Left hindlimb (tissue), 1 donor: ENCODE data around the gene DPF3.
"Not testable (repeated sequence)": the region's sequence is repeated elsewhere in the genome, so short reads cannot be mapped to it uniquely, and the experiment has no call there.

Experiments
- DNase-seq: peaks from one replicate; pipeline ENCODE4 v3.0.0-alpha.2; 2018

The DPF3 gene

DNA sequence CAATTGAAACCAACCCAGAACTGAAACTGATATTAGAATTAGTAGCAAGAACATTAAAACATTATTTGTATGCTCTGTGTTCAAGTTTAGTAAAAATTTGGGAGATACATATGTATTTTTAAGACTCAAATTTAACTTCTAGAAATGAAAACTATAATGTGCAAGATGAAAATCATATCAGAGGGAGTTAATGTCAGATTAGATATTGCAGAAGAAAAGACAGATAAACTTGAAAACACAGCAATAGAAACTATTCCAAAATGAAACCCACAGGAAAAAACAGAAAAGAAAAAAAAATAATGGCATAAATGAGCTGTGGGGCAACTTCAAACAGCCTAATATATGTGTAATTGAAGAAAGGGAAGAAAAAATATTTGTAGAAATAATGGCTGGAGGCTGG, 134.9 kb downstream of the DPF3 start:
- no peak for DNase-seq

DNA sequence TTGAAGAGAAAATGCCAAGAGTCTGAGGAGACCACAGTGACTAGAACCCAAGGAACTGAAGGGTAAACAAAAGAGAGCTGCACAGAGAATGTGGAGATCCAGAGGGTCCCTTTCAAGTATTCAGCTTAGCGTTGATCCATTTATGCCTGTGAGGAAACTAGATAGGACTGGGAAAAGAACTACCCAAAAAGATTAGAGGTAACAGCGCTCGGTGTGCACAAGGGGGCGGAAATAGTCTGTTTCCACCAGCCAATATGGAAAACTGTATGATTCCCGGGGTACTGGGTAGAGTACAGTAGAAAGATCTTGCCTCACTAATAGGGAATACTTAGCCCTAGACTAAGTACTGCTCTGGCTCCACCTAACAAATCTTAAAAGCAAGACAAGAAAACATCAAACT, 135.5 kb downstream of the DPF3 start:
- DNase-seq: no peak

DNA sequence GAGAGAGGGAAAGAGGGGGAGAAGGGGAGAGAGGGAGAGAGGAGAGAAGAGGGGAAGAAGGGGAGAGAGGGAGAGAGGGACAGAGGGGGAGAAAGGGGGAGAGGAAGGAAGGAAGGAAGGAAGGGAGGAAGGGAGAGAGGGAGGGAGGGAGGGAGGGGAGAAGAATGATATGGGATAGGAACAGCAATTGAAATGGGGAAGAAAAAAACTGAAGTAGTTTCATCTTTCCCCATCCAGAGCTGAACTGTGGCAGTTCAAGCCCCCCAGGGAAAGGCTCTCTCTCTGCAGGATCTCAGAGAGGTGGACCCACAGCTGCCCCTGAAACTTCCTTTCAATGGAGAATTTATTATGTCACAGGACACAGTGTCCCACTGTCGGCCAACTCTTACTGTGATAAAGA, 136.9 kb downstream of the DPF3 start:
- DNase-seq: no peak

DNA sequence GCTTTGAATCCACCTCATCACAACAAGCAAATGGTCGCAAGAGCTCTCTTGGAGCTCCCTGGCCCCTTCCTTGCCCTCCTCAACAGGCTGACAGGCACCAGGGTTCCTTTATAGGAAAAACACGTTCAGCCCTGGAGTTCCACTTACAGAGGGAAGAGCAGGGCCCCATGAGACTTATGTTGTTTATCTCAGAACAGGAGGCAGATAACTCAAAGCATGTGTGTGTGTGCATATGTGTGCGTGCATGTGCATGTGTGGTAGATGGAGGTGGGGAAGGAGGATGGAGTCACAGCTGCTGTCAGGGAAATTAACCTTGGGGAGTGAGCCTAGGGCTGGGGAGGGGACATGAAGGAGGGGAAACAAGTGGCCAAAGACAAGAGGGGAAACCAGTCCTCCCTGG, 138.1 kb downstream of the DPF3 start:
- DNase-seq: no peak

DNA sequence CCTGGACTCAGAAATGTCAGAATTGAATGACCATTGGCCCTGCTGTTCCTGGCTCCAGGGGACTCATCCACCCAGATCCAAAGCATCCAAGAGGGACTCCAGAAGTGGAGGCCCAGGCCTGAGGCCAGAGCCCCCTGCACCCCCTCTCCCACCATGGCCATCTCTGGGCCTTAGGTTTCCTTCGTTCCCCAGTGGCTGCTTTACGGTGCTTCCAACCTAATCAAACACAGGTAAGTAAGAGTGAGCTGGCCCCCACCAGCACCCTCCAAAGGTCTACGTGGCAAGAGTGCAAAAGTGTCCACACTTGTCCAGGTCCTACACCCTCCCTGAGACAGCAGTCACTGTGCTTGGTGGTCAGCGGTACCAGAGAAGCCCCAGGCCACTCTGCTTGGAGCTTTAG, 139.0 kb downstream of the DPF3 start:
- DNase-seq: no peak

DNA sequence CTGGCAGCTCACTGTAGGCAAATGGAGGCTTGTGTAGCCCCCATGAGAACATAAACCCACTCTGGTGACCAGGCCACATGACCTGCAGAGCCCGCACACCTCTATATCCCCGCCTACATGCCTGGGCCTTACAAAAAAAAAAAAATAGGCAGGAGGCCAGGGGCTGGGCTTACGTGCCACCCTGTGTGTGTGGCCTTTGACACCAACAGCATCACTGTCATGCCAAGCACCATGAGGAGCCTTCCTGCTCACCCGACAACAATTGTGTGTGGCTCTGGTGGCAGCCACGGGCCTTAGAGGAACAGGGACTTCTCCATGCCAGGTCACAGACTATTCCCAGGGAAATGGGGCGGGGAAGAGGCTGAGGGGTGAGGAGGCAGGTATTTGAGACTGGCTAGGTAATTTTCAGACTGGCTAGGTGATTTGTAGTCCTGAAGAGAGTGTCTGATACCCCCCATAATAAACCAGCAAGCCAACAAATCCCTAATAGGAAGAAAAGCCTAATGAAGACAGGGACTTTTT, 140.0 kb downstream of the DPF3 start:
- DNase-seq: no peak

DNA sequence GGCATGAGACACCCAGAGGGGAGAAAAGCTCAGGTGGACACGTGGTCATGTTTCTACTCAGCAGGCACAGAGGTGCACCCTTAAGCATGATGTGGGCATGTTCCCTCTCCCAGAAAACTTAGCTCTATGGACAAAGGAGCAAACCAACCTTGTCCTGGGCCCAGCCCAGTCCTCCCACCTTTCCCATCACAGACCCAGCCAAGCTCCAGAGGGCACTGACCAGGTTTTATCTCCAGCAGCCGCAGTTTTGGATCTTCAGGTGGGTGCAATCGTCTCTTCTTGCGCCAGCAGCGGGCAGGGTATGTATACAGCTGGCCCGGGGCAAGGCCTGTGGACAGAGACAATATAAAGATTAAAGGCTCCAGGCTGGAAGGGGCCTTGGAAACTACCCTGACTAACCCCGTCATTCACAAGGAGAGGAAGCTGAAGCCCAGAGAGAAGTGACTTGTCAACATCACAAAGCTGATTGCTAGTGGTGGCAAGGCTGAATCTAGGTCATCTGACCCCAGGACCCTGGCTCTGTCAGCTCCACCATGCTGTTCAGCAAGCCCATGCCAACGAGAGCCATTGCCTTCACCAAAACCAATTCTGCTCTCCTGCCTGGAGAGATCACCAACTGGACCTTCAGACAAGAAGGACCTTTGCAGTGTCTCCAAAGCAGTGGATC, 140.7 kb downstream of the DPF3 start:
- DNase-seq: no peak

DNA sequence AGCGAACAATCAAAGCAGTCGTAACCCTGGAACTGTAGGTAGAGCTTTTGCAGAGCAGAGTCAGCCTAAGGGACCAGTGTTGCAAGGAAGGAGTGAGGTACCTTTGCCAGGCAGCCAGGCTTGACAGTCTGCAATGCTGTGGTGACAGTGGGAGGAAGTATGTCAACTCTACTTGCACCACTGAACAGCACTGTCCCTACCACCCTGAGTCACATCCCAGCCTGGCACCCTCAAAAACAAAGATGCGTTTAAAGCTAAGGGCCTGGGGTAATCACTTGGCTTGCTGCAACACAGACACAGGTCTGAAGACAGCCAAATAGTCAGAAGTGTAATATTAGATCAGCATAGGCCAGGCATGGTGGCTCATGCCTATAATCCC, 141.9 kb downstream of the DPF3 start:
- no peak for DNase-seq

DNA sequence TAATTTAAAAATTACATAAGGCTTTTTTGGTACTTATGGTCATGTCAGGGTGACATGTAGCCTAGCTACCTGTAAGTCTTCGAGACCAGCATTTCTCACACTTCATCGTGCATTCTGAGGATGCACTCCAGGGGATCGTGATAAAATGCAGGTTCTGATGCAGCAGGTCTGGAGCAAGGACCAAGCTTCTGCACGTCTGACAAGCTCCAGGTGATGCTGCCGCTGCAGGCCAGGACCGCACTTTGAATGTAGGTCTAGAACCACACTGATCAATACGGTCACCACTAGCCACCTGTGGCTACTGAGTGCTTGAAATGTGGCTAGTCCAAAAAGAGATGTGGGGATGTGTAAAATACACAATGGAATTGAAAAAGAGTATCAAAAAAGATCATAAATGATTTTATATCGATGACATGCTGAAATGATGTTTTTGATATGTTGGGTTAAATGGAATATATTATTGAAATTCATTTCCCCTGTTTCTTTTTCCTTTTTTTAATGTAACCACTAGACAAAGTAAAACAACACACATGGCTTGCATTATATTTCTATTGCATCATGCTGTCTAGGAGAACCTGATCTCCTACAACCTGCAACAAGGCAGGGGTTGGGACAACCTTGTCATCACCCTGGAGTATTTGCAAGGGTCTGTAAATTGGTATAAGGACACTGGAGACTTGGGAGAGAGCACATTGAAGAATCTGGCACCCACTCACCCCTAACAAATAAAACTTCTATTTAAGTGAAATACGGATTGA, 142.4 kb downstream of the DPF3 start:
- DNase-seq: no peak

DNA sequence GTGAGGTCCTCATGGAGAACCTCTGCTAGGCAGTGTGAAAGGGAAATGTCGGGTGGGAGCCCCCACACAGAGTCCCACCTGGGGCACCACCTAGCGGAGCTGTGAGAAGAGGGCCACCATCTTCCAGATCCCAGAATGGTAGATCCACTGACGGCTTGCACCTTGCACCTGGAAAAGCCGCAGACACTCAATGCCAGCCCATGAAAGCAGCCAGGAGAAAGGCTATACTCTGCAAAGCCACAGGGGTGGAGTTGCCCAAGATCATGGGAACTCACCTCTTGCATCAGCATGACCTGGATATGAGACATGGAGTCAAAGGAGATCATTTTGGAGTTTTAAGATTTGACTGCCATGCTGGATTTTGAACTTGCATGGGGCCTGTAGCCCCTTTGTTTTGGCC, 145.0 kb downstream of the DPF3 start:
- DNase-seq: not testable (repeated sequence)

DNA sequence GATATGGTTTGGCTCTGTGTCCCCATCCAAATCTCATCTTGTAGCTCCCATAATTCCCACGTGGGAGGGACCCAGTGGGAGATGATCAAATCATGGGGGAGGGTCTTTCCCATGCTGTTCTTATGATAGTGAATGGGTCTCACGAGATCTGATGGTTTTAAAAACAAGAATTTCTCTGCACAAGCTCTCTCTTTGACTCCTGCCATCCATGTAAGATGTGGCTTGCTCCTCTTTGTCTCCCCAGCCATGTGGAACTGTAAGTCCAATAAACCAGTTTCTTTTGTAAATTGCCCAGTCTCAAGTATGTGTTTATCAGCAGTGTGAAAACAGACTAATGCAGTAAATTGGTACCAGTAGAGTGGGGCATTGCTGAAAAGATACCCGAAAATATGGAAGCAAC, 146.2 kb downstream of the DPF3 start:
- no peak for DNase-seq

DNA sequence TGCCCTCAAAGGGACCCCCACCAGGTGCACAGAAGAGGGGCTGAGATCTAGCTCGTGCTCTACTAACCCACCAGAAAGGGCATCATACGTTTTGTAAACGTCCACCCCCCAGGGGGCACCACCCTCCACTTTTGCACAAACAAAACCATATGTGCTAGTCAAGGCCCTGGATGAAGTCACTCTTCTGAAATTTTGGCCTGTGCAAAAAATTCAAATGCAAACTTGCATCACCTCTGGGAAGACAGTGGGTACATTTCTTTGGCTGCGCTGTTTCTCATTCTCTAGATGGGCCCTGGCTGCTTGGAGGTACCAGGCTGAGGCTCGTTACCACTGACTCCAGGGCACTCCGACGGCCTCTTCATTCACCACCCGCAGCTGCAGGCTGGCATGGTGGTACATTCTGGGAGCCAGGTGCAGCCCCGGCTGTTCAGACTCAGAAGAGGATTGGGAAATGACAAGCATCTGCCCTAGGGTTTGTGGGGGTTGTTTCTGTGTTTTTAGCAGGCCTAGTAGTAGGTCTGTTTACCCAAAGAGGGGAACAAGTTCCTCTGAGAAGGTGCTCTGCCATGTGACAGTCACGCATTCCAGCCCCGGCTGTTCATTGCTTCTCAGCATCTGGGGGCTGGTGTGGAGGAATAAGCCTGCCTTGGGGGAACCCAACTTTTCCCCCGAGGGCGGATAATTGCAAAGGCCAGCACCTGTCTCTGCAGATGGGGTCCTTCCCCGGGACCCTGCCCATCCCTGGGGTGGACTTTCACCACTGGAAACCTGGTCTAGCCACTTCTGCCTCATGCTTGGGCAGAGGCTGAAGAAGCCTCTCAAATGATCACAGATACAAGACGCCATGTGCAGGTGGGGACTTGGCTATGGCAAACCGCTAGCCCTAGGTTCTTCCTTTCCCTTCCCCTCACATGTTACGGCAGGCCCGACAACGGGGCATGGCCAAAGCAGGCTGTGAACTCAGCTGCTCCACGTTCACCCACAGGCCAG, 147.6 kb downstream of the DPF3 start:
- DNase-seq: no peak

DNA sequence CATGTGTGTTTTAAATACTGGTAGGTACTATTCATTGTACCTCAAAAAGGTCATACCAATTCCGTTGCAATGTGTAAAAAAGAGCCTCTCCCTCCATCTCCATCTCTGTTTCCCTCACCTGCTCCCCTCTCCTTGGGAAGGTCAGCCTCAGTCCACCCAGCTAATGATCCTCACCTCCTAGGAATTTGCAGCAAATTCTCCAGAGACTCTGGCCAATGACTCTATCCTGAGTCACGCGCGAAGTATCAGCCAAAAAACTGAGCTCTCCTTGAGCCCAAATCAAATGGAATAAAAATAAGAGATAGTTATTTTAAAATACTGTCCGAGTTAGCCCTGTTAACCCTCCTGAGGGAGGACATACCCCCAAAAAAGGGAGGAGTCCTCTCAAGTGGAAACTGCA, 148.4 kb downstream of the DPF3 start:
- DNase-seq: no peak

DNA sequence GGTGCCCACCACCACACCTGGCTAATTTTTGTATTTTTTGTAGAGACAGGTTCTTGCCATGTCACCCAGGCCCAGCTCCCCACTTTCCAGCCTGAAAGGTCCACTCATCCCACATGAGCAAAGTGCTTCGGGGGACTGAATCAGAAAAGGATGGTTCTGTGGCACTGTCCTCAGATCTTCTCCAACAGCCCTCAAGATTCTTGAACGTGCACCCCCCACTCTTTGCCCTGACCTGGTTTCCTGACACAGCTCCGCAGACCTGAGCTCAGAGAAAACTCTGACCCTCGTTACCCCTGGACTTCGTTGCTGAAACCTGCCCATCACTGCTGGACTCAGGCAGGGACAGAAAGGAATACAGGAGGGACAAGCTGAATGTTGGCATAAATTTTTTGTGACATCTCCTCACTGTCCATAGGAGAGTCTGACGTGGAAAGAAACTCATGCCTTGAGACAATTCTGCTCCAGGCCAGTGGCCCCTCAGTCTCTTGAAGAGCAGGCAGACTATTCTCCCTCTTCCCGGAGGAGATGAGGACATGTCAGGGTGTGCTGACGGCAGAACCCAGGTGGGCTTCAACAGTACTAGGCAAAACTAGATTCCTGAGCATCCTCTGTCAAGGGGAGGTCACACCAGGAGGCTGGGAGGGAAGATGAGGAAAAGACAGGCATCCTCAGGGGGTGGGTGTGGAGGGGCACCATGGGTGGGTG, 149.3 kb downstream of the DPF3 start:
- DNase-seq: no peak

DNA sequence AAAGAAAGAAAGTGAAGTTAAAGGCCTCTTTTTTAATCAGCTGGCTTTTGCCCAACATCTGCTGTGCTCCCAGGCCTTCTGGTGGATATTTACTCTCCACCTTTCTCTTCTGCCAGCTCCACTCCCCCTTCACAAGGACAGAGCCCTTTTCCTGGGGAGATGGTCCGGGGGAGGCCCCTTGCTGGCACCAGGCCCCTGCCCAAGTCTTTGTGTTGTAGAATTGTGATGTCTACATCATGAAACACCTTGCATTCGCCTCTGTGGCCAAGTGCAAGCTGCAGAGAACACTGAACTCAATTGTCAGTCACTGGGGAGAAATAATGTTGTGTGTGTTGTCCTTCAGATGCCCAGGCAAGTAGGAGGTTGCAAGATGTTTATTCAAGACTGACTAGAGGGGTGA, 150.3 kb downstream of the DPF3 start:
- no peak for DNase-seq

DNA sequence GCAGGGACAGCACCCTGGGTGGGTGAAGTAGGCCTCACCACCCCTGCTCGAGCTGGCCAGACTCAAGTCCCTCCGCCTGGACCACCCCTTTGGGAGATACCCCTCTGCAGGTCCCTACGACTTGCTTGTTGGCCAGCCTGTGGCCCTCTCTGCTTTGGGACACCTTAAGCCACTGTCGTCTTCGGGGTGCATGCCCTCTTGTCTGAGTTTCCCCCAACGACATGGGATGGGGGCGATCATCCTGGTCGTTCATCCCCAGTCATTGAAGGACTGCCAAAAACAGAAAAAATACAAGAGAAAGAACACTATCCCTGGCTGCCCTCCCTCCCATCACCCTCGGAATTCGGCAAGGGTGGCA, 151.1 kb downstream of the DPF3 start:
- DNase-seq: no peak

DNA sequence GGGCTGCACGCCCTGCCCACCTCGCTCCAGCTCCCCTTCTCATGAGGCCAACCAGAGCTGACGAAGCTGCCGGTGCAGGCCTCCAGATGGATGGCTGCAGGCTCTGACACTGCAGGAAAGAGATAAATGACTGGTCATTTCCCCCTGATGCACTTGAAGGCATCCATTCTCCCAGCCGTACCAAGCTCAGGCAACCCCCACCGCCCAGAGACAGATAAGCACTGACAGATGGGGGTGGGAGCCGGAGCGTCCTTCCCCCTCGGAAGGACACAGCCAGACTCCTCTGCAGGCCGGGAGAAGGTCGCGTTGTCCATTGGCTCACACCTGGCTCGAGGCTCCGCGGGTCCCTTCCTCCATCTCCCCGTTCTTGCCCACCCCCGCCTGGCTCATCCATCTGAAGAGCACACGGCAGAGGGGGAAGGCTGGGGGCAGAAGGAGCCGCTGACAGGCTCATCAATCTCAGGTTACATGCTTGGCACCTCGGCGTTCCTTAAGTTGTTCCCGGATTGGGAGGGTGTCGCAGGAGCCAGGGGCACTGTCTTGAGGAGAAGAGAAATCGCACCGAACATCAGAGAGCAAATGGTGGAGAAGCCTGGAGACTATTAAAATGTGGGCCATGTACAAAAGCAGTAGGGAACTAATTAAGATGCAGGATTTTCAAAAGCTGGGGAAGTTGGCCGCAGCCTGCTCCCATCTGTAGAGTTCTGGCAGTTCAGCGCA, 151.6 kb downstream of the DPF3 start:
- DNase-seq: no peak

DNA sequence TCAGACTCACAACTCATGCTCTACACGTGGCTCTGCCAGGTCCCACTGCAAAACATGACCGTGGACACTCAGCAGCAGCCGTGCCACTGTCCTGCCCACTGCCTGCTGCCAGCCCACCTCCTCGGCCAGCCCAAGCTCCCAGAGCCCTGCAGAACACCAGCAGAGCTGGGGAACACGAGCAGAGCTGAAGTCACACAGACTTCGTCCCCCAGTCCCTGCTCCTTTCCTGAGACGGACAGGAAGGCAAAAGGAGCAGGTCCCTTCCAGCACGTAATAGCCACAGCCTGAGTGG, 152.1 kb downstream of the DPF3 start:
- no peak for DNase-seq

DNA sequence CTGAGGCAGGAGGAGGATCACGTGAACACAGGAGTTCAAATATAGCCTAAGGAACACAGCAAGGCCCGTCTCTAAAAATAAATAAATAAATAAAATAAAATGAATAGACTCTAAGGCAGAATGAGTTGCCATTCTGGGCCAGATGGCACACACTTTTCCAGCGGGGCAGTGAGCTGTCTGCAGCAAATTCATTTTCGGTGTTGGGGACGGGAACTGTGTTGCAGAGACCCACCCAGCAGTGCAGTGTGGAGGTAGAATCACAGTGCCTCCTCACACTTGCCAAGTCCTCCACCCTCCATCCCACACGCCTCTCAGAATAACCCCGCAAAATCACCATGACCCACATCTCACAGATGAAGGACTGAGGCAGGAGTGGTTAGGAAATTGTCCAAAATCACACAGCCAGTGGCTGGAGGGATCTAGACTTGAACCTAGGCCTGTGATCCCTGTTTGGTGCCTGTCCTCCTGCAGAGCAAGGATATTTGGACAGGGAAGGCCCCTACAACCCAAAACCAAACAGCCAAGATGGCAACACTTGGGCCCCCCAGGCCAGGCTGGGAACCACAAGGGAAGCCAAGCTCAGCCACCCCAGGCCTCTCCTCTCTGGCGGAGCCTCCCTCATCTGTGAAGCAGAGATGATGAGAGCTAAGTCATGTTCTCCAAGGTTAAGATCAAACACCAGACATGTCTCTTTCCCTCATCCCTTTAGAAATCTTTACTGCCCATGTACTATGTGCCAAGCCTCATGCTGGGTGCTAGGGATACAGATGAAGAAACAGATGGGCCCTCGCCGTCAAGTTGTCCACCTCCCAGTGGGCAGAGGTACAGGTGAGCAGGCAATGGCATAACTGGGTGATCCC, 152.7 kb downstream of the DPF3 start:
- DNase-seq: no peak

DNA sequence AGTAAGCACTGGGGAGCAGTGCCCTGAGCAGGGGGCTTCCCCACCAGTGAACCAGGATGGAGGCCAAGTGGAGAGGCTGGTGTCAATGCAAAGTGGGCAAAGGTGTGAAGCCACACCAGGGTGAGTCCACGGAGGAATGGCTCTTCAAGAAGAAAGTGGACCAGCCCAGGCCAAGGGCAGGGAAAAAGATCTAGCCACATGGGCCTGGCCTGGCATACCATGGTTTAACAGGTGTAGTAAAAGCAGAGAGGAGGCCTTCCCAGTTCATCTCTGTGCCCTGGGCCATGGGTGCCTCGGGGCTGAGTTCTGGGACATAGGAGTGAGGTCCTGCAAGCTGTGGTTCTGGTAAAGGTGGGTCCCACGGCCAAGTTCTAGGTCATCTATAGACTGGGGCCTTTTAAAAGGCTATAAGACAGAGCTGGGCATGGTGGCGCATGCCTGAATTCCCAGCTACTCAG, 153.4 kb downstream of the DPF3 start:
- DNase-seq: no peak
